PC-9 (cell line): ENCODE measurements around the gene DDR1. TPM values are rescaled to one million over a fixed set of nuclear protein-coding genes. Genes with fewer than 3 reads are reported as not detected.

Experiments
- BruUV-seq: library from RNA; stranded (reverse); fragments of 400-500 nt; replicated peaks from 2 replicates; lab custom pipeline; 2021; lab: Mats Ljungman, UMichigan
- CTCF ChIA-PET: fragments of 300-600 bp; sonication (Branson Sonifier 250); formaldehyde crosslinking; loops from one replicate; lab custom pipeline; 2022; ENCODE audit warnings: antibody characterized with exemption; lab: Charles Lee
- POLR2A ChIA-PET: fragments of 300-600 bp; sonication (Branson Sonifier 250); formaldehyde crosslinking; loops from one replicate; lab custom pipeline; 2022; ENCODE audit warnings: antibody characterized with exemption; ENCODE audit not compliant: unreplicated experiment; lab: Charles Lee
- DNase-seq, 2 experiments: peaks; one replicate each; pipeline versions ENCODE4 v3.0.0 to v3.0.0-alpha.2; 2015 to 2022; ENCODE audit warnings: mixed read lengths in 1 of 2
- H2AFZ ChIP-seq: fragments of 200-600 bp; sonication (generic); 2 replicates; pipeline ENCODE4 v1.8.1; 2017; ENCODE audit warnings: antibody characterized with exemption
- H3F3A ChIP-seq: fragments of 200-600 bp; sonication (generic); 2 replicates; pipeline ENCODE4 v1.8.1; 2017; ENCODE audit warnings: antibody characterized with exemption, mild to moderate bottlenecking, low read depth; ENCODE audit not compliant: insufficient read depth
- H3K27ac ChIP-seq: fragments of 200-600 bp; sonication (generic); 2 replicates; pipeline ENCODE4 v1.6.1; 2016; ENCODE audit warnings: mixed run types
- H3K27me3 ChIP-seq: fragments of 200-600 bp; sonication (generic); 2 replicates; pipeline ENCODE4 v1.6.1; 2016; ENCODE audit warnings: low read depth, mixed run types; ENCODE audit not compliant: insufficient read depth
- H3K36me3 ChIP-seq: fragments of 200-600 bp; sonication (generic); 2 replicates; pipeline ENCODE4 v1.6.1; 2016; ENCODE audit warnings: low read depth, mixed run types
- H3K4me1 ChIP-seq: fragments of 200-600 bp; sonication (generic); replicated peaks from 2 replicates; pipeline ENCODE4 v1.6.1; 2016; ENCODE audit warnings: mixed run types; ENCODE audit not compliant: insufficient read depth
- H3K4me2 ChIP-seq: fragments of 200-600 bp; sonication (generic); 2 replicates; pipeline ENCODE4 v1.6.1; 2017; ENCODE audit warnings: mixed run types
- H3K4me3 ChIP-seq: fragments of 200-600 bp; sonication (generic); 2 replicates; pipeline ENCODE4 v1.6.1; 2016; ENCODE audit warnings: mixed run types
- H3K79me2 ChIP-seq: fragments of 200-600 bp; sonication (generic); 2 replicates; pipeline ENCODE4 v1.6.1; 2017; ENCODE audit warnings: low read depth, mixed run types
- H3K9me2 ChIP-seq: fragments of 200-600 bp; sonication (generic); 2 replicates; pipeline ENCODE4 v1.8.1; 2017; ENCODE audit warnings: mild to moderate bottlenecking; ENCODE audit not compliant: insufficient read depth
- H3K9me3 ChIP-seq: fragments of 200-600 bp; sonication (generic); 2 replicates; pipeline ENCODE4 v1.8.1; 2016; ENCODE audit warnings: low read depth; ENCODE audit not compliant: insufficient read depth
- H4K20me1 ChIP-seq: fragments of 200-600 bp; sonication (generic); 2 replicates; pipeline ENCODE4 v1.8.1; 2017; ENCODE audit not compliant: insufficient read depth
- EZH2 ChIP-seq: fragments of 200-600 bp; sonication (generic); IDR thresholded peaks from 2 replicates; pipeline ENCODE4 v1.8.0; 2017; ENCODE audit warnings: antibody characterized with exemption, low read depth
- intact Hi-C: fragments of 100-400 bp; cut with micrococcal nuclease; formaldehyde crosslinking; loops from one replicate; pipeline ENCODE4 v1.10.0; 2022; ENCODE audit not compliant: unreplicated experiment
- total RNA-seq: library from RNA; stranded (reverse); gene quantifications from 2 replicates; pipeline ENCODE4 v1.2.3, GENCODE V29; 2021
- TF ChIP-seq, protein P1 (sequence below): fragments of 200-600 bp; sonication (generic); conservative IDR thresholded peaks from 2 replicates; pipeline ENCODE4 v1.6.1; 2017; ENCODE audit warnings: mixed run types, antibody characterized with exemption, mild to moderate bottlenecking, moderate library complexity

Gene DDR1
- total RNA-seq, 1 experiment from 2014 or later = 267 TPM

DNA sequence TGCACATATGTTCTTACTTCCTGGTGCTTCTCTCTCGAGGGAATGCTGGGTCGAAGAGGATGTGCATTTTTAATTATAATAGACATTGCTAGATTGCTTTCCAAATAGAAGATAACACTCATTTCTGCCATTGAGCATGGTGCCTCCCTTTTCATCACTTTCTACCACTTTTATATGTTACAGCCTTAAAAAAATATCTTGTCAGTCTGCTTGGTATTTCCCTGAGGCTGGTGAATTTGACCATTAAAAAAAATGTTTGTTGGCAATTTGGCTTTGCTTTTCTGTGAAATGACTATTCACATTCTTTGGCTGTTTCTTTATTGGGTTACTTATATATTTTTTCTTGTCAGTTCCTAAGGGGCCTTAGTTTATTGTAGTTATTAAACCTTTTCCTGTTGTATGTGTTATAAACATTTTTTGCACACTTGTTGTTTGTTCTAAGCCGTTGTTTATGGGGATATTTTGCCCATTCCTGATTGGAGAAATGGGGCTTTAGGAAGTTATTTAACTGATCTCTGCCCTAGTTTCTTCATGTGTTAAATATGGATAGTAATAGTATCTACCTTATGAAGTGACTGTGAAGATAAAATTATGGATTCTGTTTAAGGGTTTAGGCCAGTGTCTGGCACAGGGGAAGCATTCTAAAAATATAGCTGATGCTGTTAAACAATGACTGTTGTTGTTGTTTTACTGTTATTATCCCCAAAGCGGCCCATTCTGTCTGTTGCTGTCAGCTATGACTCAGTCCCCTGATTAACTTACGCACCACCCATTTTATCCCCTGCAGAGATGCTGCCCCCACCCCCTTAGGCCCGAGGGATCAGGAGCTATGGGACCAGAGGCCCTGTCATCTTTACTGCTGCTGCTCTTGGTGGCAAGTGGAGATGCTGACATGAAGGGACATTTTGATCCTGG, 3.8 kb downstream of the DDR1 start:
- DNase-seq = no peak
- Histone ChIP-seq H3K9me2 (no peaks in the 10 kb centered on the region), H3K27ac (no peak overlapping the region), H3K4me1 (peaks cover 29% of the 10 kb centered on the region), H4K20me1 (peaks cover 46% of the 10 kb centered on the region), H3K4me2 (peak overlapping the region; percentile 96; the same call in 1 of the 2 replicates), H3K27me3 (no peaks in the 10 kb centered on the region), H3F3A (peaks cover 33% of the 10 kb centered on the region), H3K36me3 (peaks cover 18% of the 10 kb centered on the region; the same call in 1 of the 2 replicates), H3K9me3 (no peaks in the 10 kb centered on the region), H3K79me2 (peaks cover 66% of the 10 kb centered on the region), H3K4me3 (no peak overlapping the region), H2AFZ (no peak overlapping the region)
- ChIA-PET POLR2A (no interaction called here), CTCF (interaction anchor here (1.1 kb wide), 2 partner anchors 182 to 183 kb away, joined by 3 read pairs; no protein-coding TSS in a partner anchor)
- TF ChIP-seq, protein P1, sequence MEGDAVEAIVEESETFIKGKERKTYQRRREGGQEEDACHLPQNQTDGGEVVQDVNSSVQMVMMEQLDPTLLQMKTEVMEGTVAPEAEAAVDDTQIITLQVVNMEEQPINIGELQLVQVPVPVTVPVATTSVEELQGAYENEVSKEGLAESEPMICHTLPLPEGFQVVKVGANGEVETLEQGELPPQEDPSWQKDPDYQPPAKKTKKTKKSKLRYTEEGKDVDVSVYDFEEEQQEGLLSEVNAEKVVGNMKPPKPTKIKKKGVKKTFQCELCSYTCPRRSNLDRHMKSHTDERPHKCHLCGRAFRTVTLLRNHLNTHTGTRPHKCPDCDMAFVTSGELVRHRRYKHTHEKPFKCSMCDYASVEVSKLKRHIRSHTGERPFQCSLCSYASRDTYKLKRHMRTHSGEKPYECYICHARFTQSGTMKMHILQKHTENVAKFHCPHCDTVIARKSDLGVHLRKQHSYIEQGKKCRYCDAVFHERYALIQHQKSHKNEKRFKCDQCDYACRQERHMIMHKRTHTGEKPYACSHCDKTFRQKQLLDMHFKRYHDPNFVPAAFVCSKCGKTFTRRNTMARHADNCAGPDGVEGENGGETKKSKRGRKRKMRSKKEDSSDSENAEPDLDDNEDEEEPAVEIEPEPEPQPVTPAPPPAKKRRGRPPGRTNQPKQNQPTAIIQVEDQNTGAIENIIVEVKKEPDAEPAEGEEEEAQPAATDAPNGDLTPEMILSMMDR = no peak
- TF ChIP-seq EZH2 = no peak
- intact Hi-C loops = no loop called here
- BruUV-seq = no TSS peak

DNA sequence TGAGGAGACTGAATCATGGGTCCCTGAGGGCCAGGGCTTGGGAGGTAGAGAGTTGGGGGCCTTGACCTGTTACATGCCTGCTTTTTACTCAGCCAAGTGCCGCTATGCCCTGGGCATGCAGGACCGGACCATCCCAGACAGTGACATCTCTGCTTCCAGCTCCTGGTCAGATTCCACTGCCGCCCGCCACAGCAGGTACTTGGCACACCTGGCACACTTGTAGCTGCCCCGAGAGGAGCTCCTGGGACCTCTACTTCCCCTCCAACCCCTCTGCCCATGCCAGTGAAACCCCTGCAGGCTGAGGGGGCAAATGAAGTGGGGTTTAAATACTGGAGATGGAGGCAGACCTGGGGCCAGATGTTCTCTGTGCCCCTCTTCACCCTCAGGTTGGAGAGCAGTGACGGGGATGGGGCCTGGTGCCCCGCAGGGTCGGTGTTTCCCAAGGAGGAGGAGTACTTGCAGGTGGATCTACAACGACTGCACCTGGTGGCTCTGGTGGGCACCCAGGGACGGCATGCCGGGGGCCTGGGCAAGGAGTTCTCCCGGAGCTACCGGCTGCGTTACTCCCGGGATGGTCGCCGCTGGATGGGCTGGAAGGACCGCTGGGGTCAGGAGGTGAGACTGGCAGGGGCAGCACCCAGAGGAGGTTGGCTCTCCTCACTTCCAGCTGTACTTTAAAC, 4.6 kb downstream of the DDR1 start:
- CTCF ChIA-PET = interaction anchor here (0.5 to 1.1 kb wide), 2 partner anchors 60 to 181 kb away, joined by 3 read pairs; no protein-coding TSS in a partner anchor

DNA sequence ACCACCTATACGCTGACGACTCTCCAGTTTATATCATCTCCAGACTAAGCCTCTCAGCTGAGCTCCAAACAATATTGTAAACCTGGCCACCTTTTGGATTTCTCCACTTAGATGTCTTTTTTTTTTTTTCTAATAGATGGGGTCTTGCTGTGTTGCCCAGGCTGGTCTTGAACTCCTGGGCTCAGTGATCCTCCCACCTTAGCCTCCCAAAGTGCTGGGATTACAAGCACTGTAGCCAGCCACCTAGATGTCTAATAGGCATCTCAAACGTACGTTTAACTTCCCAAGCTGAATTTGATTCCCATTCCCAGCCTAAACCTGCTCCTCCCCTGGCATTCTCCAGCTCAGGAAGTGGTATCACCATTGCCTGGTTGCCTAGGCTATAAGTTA, 5.2 kb downstream of the DDR1 start:
- H3K9me2 ChIP-seq = no peaks in the 10 kb centered on the region
- no peaks in the 10 kb centered on the region for H3K9me3 ChIP-seq
- POLR2A ChIA-PET = interaction anchor here (0.5 to 0.6 kb wide), 2 partner anchors 184 to 277 kb away, joined by 3 to 5 read pairs; no protein-coding TSS in a partner anchor
- TF ChIP-seq, protein P1 = no peak
- TF ChIP-seq EZH2 = no peak
- no peak for DNase-seq
- H3F3A ChIP-seq = peaks cover 27% of the 10 kb centered on the region
- no peak overlapping the region for H3K4me2 ChIP-seq
- H3K27me3 ChIP-seq = no peaks in the 10 kb centered on the region
- peaks cover 58% of the 10 kb centered on the region for H3K79me2 ChIP-seq
- H3K27ac ChIP-seq = no peak overlapping the region
- H2AFZ ChIP-seq = no peak overlapping the region
- H3K4me1 ChIP-seq = peaks cover 29% of the 10 kb centered on the region
- intact Hi-C loops = no loop called here
- CTCF ChIA-PET = interaction anchor here (0.5 kb wide), 1 partner anchor 61 kb away, joined by 3 read pairs; no protein-coding TSS in a partner anchor
- peaks cover 25% of the 10 kb centered on the region for H3K36me3 ChIP-seq
- H4K20me1 ChIP-seq = peaks cover 46% of the 10 kb centered on the region
- H3K4me3 ChIP-seq = no peak overlapping the region
- BruUV-seq = no TSS peak

More for the DNA sequence above, 4.6 kb downstream of the DDR1 start:
- intact Hi-C loops = no loop called here
- Histone ChIP-seq H3K36me3 (peaks cover 19% of the 10 kb centered on the region), H3K4me2 (no peak overlapping the region), H3K27ac (no peak overlapping the region), H3K4me1 (peaks cover 29% of the 10 kb centered on the region), H3K27me3 (no peaks in the 10 kb centered on the region), H2AFZ (no peak overlapping the region), H3K4me3 (no peak overlapping the region), H3F3A (peaks cover 27% of the 10 kb centered on the region), H3K9me3 (no peaks in the 10 kb centered on the region), H3K9me2 (no peaks in the 10 kb centered on the region), H4K20me1 (peaks cover 46% of the 10 kb centered on the region), H3K79me2 (peaks cover 58% of the 10 kb centered on the region)
- DNase-seq = no peak
- POLR2A ChIA-PET = interaction anchor here (0.5 kb wide), 1 partner anchor 277 kb away, joined by 3 read pairs; no protein-coding TSS in a partner anchor
- no TSS peak for BruUV-seq
- TF ChIP-seq EZH2 = no peak
- TF ChIP-seq, protein P1 = no peak
